COLO668 (cell line): ENCODE data around the gene EXOC7.
"Not testable (repeated sequence)": the region's sequence is repeated elsewhere in the genome, so short reads cannot be mapped to it uniquely, and the experiment has no call there.

Experiments
- DNase-seq: peaks from one replicate; lab custom pipeline; 2025; ENCODE audit not compliant: unreplicated experiment; lab: John Stamatoyannopoulos, UW

The EXOC7 gene

GRCh38 chr17:76044475-76045007, 59.0 kb downstream of the EXOC7 start:
- not testable (repeated sequence) for DNase-seq

GRCh38 chr17:76042868-76043267, 60.7 kb downstream of the EXOC7 start:
- DNase-seq, result not testable (repeated sequence)

GRCh38 chr17:76040376-76040775, 63.2 kb downstream of the EXOC7 start:
- no peak for DNase-seq

- DNase-seq, result no peak
Observed at GRCh38 chr17:76039121-76039520, 64.5 kb downstream of the EXOC7 start.

GRCh38 chr17:76038050-76038449, 65.5 kb downstream of the EXOC7 start:
- no peak for DNase-seq

- no peak for DNase-seq
Observed at GRCh38 chr17:76036497-76037261, 66.9 kb downstream of the EXOC7 start.

GRCh38 chr17:76034428-76035350, 68.9 kb downstream of the EXOC7 start:
- DNase-seq, result no peak

GRCh38 chr17:76033139-76033538, 70.4 kb downstream of the EXOC7 start:
- DNase-seq, result no peak

- DNase-seq, result no peak
Observed at GRCh38 chr17:76032780-76033108, 70.8 kb downstream of the EXOC7 start.

- DNase-seq, result peak; percentile 16
Observed at GRCh38 chr17:76032073-76032779, 71.4 kb downstream of the EXOC7 start.
